HG03460 (cell line): ENCODE data around the gene ABCG1.

ENCODE experiments used
- ATAC-seq: cut with Tn5 transposase; IDR thresholded peaks from one replicate; pipeline ENCODE4 v1.9.1; 2021; ENCODE audit not compliant: unreplicated experiment

ABCG1 gene

GRCh38 chr21:42214081-42214750 lies 4.7 kb upstream of the ABCG1 start:
- ATAC-seq = no peak

- ATAC-seq = no peak
Measured at GRCh38 chr21:42214921-42215320, 4.0 kb upstream of the ABCG1 start.

- no peak for ATAC-seq
Measured at GRCh38 chr21:42215942-42216725, 2.8 kb upstream of the ABCG1 start.

- ATAC-seq = no peak
Measured at GRCh38 chr21:42216726-42217572, 2.0 kb upstream of the ABCG1 start.

- ATAC-seq = no peak
Measured at GRCh38 chr21:42219606-42220137, 732 bp downstream of the ABCG1 start.

GRCh38 chr21:42220138-42220701 lies 1.3 kb downstream of the ABCG1 start:
- no peak for ATAC-seq

- ATAC-seq = no peak
Measured at GRCh38 chr21:42221581-42222345, 2.8 kb downstream of the ABCG1 start.

- no peak for ATAC-seq
Measured at GRCh38 chr21:42222386-42222785, 3.4 kb downstream of the ABCG1 start.

- no peak for ATAC-seq
Measured at GRCh38 chr21:42222821-42223390, 4.0 kb downstream of the ABCG1 start.

- ATAC-seq = no peak
Measured at GRCh38 chr21:42223826-42224575, 5.1 kb downstream of the ABCG1 start.

- ATAC-seq = no peak
Measured at GRCh38 chr21:42225042-42225441, 6.1 kb downstream of the ABCG1 start.

- no peak for ATAC-seq
Measured at GRCh38 chr21:42225571-42226155, 6.7 kb downstream of the ABCG1 start.

- ATAC-seq = no peak
Measured at GRCh38 chr21:42226626-42227025, 7.7 kb downstream of the ABCG1 start.

- ATAC-seq = peak; percentile 90
Measured at GRCh38 chr21:42227909-42228708, 9.2 kb downstream of the ABCG1 start.

- ATAC-seq = no peak
Measured at GRCh38 chr21:42228709-42229220, 9.8 kb downstream of the ABCG1 start.

GRCh38 chr21:42229676-42230075 lies 10.7 kb downstream of the ABCG1 start:
- ATAC-seq = no peak

GRCh38 chr21:42230178-42230577 lies 11.2 kb downstream of the ABCG1 start:
- no peak for ATAC-seq

GRCh38 chr21:42230636-42231035 lies 11.7 kb downstream of the ABCG1 start:
- ATAC-seq = no peak
